GM08714 (cell line): ENCODE results near the gene PHTF2.

Source experiments
- H3K4me3 ChIP-seq: fragments of 200-500 bp; sonication (Bioruptor generic); 2 replicates; pipeline ENCODE4 v1.5.1; 2014; ENCODE audit warnings: mild to moderate bottlenecking, low read length, inconsistent platforms
- ZNF274 ChIP-seq: IDR thresholded peaks from 2 replicates; pipeline ENCODE4 v1.6.1; 2012; ENCODE audit warnings: mild to moderate bottlenecking, low read depth, low read length

The PHTF2 gene

GRCh38 chr7:77802557-77803405 is 4.2 kb downstream of the PHTF2 start:
- H3K4me3 ChIP-seq: no peak overlapping the region
- no peak for TF ChIP-seq ZNF274

- TF ChIP-seq ZNF274: no peak
Measured at GRCh38 chr7:77806425-77806824, 7.9 kb downstream of the PHTF2 start.

GRCh38 chr7:77808517-77808916 is 9.9 kb downstream of the PHTF2 start:
- no peak for TF ChIP-seq ZNF274
- no peak overlapping the region for H3K4me3 ChIP-seq

More at GRCh38 chr7:77806425-77806824, 7.9 kb downstream of the PHTF2 start:
- H3K4me3 ChIP-seq: no peak overlapping the region

GRCh38 chr7:77811516-77812289 is 13.1 kb downstream of the PHTF2 start:
- no peak for TF ChIP-seq ZNF274
- no peak overlapping the region for H3K4me3 ChIP-seq

- TF ChIP-seq ZNF274: no peak
- H3K4me3 ChIP-seq: no peak overlapping the region
Measured at GRCh38 chr7:77812290-77812685, 13.7 kb downstream of the PHTF2 start.

- no peak overlapping the region for H3K4me3 ChIP-seq
- no peak for TF ChIP-seq ZNF274
Measured at GRCh38 chr7:77813180-77813579, 14.6 kb downstream of the PHTF2 start.

- TF ChIP-seq ZNF274: no peak
- no peak overlapping the region for H3K4me3 ChIP-seq
Measured at GRCh38 chr7:77819021-77819420, 20.4 kb downstream of the PHTF2 start.

GRCh38 chr7:77820967-77821366 is 22.4 kb downstream of the PHTF2 start:
- no peak overlapping the region for H3K4me3 ChIP-seq
- no peak for TF ChIP-seq ZNF274

GRCh38 chr7:77822269-77822668 is 23.7 kb downstream of the PHTF2 start:
- TF ChIP-seq ZNF274: no peak
- no peak overlapping the region for H3K4me3 ChIP-seq

- TF ChIP-seq ZNF274: no peak
- no peak overlapping the region for H3K4me3 ChIP-seq
Measured at GRCh38 chr7:77823787-77824186, 25.2 kb downstream of the PHTF2 start.

GRCh38 chr7:77824636-77825035 is 26.1 kb downstream of the PHTF2 start:
- no peak overlapping the region for H3K4me3 ChIP-seq
- TF ChIP-seq ZNF274: no peak

GRCh38 chr7:77825131-77825530 is 26.6 kb downstream of the PHTF2 start:
- H3K4me3 ChIP-seq: no peak overlapping the region
- no peak for TF ChIP-seq ZNF274

- no peak overlapping the region for H3K4me3 ChIP-seq
- TF ChIP-seq ZNF274: no peak
Measured at GRCh38 chr7:77826300-77826699, 27.7 kb downstream of the PHTF2 start.

- no peak for TF ChIP-seq ZNF274
- H3K4me3 ChIP-seq: no peak overlapping the region
Measured at GRCh38 chr7:77827999-77828398, 29.4 kb downstream of the PHTF2 start.
